AG04449 (cell line): ENCODE measurements around the gene ST3GAL6.

Experiments
- CTCF ChIA-PET: fragments of 350-600 bp; formaldehyde crosslinking; extraction: SDS; loops from one replicate; lab custom pipeline; 2021; ENCODE audit warnings: antibody characterized with exemption; lab: Yijun Ruan, JAX
- POLR2A ChIA-PET: fragments of 400-600, 350-600 bp; formaldehyde crosslinking; extraction: SDS; loops from one replicate; lab custom pipeline; 2020; ENCODE audit warnings: antibody characterized with exemption, inconsistent platforms; lab: Yijun Ruan, JAX
- DNase-seq: peaks from one replicate; pipeline ENCODE4 v3.0.0-alpha.2; 2010; ENCODE audit warnings: low read depth, low spot score
- H3K4me3 ChIP-seq: 2 replicates; pipeline ENCODE4 v1.5.1; 2011; ENCODE audit warnings: low read depth, mild to moderate bottlenecking, control low read depth, low read length
- TF ChIP-seq, protein P1 (sequence below): IDR thresholded peaks from one replicate; pipeline ENCODE4 v1.5.1; 2011; ENCODE audit warnings: mild to moderate bottlenecking, moderate library complexity, low read length, control low read depth, inconsistent platforms; ENCODE audit not compliant: insufficient read depth; ENCODE audit errors: missing control alignments

The ST3GAL6 gene

DNA sequence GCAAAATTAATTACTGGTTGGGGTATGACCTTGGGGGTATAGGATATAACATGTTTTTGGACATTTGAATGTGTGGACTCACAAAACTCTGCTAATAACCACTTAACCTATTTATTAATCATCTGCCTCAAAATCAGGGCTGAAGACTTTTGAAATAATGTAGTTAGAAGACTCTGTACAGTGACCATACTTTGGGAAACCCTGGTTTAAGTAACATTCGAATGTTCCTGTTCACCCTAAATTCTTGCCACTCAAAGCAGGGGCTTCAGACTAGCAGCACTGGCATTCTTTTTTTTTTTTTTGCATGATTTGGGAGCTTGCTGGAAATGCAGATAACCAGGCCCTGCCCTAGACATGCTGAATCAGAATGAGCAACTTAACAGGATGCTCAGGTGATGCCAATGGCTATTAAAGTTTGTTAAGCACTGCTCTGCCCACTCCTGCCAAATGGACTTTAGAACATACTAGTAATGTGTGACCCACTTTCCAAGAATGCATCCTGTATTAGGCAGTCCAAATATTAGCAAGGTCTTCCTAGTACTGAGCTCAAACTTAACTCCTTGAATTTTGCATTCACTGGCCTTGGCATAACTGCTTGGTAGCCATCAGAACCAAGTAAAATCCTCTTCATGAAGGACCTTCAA is 12.7 kb upstream of the ST3GAL6 start:
- TF ChIP-seq, protein P1, sequence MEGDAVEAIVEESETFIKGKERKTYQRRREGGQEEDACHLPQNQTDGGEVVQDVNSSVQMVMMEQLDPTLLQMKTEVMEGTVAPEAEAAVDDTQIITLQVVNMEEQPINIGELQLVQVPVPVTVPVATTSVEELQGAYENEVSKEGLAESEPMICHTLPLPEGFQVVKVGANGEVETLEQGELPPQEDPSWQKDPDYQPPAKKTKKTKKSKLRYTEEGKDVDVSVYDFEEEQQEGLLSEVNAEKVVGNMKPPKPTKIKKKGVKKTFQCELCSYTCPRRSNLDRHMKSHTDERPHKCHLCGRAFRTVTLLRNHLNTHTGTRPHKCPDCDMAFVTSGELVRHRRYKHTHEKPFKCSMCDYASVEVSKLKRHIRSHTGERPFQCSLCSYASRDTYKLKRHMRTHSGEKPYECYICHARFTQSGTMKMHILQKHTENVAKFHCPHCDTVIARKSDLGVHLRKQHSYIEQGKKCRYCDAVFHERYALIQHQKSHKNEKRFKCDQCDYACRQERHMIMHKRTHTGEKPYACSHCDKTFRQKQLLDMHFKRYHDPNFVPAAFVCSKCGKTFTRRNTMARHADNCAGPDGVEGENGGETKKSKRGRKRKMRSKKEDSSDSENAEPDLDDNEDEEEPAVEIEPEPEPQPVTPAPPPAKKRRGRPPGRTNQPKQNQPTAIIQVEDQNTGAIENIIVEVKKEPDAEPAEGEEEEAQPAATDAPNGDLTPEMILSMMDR, result no peak
- ChIA-PET CTCF (interaction anchor here (1.2 to 1.5 kb wide), 2 partner anchors 10 to 148 kb away, joined by 3 to 4 read pairs; no protein-coding TSS in a partner anchor), POLR2A (interaction anchor here (1.0 kb wide), 1 partner anchor 18 kb away, joined by 3 read pairs; no protein-coding TSS in a partner anchor)
- H3K4me3 ChIP-seq, result no peak overlapping the region
- no peak for DNase-seq

DNA sequence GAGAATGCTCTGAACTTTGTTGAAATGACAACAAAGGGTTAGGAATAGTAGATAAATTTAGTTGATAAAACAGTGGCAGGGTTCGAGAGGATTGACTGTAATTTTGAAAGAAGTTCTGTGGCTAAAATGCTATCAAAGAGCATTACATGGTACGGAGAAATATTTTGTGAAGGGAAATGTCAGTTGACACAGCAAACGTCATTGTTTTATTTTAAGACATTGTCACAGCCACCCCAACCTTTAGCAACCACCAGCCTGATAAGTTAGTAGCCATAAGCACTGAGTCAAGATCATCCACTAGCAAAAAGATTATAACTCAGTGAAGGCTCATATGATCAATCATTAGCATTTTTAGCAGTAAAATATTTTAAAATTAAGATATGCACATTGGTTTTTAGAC is 8.7 kb upstream of the ST3GAL6 start:
- TF ChIP-seq, protein P1, result no peak
- POLR2A ChIA-PET, result no interaction called here
- no peak overlapping the region for H3K4me3 ChIP-seq
- no peak for DNase-seq
- CTCF ChIA-PET, result interaction anchor here (1.1 kb wide), 1 partner anchor 152 kb away, joined by 3 read pairs; no protein-coding TSS in a partner anchor

DNA sequence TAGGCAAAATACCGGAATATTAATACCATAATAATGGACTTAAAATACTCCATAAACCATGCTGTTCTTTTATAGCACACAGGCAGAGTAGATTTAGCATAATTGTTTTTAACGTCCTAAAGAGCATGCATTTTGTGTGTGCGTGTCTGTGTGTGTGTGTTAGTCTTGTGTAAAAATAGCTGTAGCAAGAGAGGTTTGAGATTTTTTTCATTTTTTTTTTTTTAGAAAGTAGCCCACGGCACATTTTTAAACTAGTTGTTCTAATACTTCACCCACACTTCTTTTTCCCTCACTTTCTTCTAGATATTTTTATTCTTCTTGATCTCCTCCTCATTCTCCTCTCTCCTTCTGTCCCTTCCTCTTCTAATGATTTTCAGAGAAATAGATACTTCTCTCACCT is 7.5 kb upstream of the ST3GAL6 start:
- H3K4me3 ChIP-seq, result no peak overlapping the region
- DNase-seq, result no peak
- TF ChIP-seq, protein P1, result no peak
- CTCF ChIA-PET, result no interaction called here
- POLR2A ChIA-PET, result interaction anchor here (0.6 kb wide), 1 partner anchor 39 kb away, joined by 3 read pairs; no protein-coding TSS in a partner anchor

DNA sequence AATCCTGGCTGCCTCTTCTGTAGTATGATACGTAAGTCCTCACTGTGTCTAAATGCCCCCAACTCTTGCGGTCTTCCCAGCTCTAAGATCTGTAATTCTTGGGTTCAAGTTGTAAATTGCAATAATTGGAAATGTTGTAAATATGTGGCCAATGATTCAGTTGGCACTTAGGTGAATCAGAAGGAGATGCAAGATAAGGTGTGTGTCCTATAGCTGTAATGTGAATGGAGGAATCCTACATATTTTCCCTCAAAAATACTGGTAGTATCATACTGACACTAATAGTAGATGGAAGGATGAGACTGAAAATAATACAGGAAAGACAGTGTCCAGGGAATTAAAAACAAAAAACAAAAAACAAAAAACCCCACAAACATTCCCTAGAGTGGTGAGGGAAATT is 3.5 kb upstream of the ST3GAL6 start:
- H3K4me3 ChIP-seq, result no peak overlapping the region
- CTCF ChIA-PET, result interaction anchor here (0.9 kb wide), 1 partner anchor 10 kb away, joined by 3 read pairs; no protein-coding TSS in a partner anchor
- POLR2A ChIA-PET, result no interaction called here
- TF ChIP-seq, protein P1, result no peak
- DNase-seq, result no peak

DNA sequence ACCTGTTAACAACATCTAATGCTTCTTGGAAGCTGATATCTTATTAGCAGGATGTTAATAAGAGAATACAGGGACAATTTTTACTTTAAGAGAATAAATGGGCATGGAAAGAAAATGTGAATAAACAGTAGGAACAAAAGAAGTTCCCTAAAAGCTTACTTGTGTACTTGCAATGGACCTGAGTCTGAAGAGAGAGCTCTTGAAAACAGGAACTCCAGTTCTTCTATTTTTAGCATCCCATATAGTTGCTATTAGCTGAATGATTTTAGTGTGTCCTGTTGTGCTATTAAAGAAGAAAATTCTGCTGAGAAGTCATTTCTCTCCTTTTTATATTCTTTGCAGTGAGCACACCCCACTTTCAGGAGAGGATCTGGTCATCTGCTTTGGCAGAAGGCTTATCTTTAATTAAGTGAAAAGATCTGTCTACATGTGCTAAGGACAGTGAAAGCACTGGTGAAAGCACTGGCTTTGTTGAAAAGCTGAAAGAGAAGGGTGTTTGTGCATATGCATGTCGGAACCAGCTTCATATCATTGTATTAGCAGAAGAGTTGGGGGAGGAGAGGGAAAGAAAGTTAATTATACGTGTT is 1.4 kb upstream of the ST3GAL6 start:
- H3K4me3 ChIP-seq, result no peak overlapping the region
- DNase-seq, result no peak
- ChIA-PET CTCF (interaction anchor here (1.0 kb wide), 2 partner anchors 17 to 166 kb away, joined by 3 to 4 read pairs; no protein-coding TSS in a partner anchor), POLR2A (no interaction called here)
- TF ChIP-seq, protein P1, result no peak

DNA sequence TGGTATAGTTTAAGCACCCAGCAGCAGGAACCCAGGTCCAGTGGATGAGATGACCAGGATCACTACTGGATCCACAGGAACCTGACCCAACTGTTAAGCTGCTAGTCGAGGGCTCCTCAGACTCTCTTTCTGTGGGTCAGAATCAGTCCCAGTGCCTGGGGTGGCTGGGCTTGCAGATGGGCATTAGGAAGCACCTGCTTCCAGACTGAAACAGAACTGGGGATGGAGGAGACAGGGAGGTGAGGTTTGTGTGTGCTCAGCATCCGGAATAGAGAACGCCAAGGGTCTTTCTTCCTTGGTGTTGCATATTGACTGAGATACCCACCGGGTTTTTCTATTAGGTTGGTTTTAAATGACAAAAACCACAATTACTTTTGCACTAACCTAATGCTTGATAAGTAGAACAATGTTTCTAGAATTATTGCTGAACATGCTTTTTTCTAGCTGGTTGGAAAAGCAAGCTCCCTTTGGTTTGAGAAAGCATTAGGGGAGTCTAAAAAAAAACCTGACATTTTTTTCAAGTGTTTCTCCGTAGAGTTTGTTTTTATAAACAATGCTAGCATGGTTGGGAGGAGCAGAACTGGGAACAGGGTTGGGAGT is 779 bp downstream of the ST3GAL6 start:
- TF ChIP-seq, protein P1, result no peak
- CTCF ChIA-PET, result no interaction called here
- H3K4me3 ChIP-seq, result no peak overlapping the region
- DNase-seq, result no peak
- POLR2A ChIA-PET, result no interaction called here
